ENCODE measurements around the gene TSPOAP1. TPM values are rescaled to one million over a fixed set of nuclear protein-coding genes. Genes with fewer than 3 reads are reported as not detected.

Gene TSPOAP1
- total and polyA plus RNA-seq, 8 donors, result 6.5 to 68.8 (median 11.6) TPM; not detected in 1

DNA sequence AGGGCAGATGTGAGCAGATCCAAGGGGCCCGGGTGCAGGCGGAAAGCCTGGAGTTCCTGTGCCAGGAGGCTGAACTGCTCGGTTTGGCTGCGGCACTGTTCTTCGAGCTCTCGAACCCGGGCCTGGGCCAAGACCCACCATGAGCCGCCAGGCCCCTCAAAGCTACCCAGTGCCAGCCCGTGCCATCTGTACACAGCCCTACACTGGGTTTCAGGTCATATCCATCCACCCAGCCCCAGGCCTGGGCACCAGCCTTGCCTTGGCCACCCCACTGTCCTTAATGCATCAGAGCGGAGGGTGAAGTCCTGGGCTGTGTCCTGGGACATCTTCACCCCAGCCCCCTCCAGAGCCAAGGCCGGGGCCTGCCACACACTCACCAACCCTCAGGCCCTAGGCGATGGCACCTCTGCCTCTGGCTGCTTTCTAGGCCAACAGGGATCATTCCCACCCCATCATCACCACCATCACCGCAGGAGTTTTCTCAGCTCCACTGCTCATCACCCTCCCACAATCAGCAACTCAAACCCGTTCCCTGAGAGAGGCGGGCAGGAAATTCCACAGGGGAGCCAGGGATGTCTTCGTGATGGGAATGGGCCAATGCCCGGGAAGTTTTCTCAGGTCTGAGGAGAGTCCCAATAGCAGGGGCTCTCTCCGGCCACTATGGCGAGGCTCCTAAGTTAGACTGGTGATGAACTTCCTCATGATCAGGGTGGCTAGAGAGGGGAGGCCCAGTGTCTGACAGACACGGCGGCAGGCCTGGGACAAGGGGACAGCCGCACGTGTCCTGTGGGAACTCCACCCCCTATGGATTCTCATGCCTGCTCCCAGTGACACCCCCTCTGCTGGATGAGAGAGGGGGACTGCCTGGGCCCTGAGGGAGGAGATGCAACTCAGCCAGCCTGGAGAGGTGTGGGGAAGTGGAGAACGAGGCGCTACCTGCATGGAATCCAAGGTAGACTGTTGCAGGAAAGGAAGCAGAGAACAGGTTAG, 9.1 kb downstream of the TSPOAP1 start:
- Histone ChIP-seq H3K4me3 (no peak overlapping the region), H3K27me3 (peaks cover 0 to 6% (median 0%) of the 10 kb centered on the region in 3 donors), H3K36me3 (peaks cover 5 to 60% (median 14%) of the 10 kb centered on the region in 4 donors), H3K4me1 (peaks cover 5 to 19% (median 11%) of the 10 kb centered on the region in 4 donors), H3K27ac (no peak overlapping the region), H3K9me3 (no peaks in the 10 kb centered on the region)
- TF ChIP-seq, protein P1, sequence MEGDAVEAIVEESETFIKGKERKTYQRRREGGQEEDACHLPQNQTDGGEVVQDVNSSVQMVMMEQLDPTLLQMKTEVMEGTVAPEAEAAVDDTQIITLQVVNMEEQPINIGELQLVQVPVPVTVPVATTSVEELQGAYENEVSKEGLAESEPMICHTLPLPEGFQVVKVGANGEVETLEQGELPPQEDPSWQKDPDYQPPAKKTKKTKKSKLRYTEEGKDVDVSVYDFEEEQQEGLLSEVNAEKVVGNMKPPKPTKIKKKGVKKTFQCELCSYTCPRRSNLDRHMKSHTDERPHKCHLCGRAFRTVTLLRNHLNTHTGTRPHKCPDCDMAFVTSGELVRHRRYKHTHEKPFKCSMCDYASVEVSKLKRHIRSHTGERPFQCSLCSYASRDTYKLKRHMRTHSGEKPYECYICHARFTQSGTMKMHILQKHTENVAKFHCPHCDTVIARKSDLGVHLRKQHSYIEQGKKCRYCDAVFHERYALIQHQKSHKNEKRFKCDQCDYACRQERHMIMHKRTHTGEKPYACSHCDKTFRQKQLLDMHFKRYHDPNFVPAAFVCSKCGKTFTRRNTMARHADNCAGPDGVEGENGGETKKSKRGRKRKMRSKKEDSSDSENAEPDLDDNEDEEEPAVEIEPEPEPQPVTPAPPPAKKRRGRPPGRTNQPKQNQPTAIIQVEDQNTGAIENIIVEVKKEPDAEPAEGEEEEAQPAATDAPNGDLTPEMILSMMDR (IDR thresholded peaks at IDR 0.05), result no peak
- no peak for TF ChIP-seq EP300 (IDR thresholded peaks at IDR 0.05)
- no peak for TF ChIP-seq POLR2A (IDR thresholded peaks at IDR 0.05)
- no peak for TF ChIP-seq POLR2AphosphoS5 (IDR thresholded peaks at IDR 0.05)
- intact Hi-C loops (cut with DNase I; ENCODE audit: low total_unique reads), result loop anchor here (10.0 kb wide), 1 partner anchor 125 kb away; no protein-coding TSS in a partner anchor
- 84 to 90% (median 88%) methylated on average over 12 to 25 of the region's 25 CpGs for WGBS, 5 donors
- DNase-seq, result no peak

DNA sequence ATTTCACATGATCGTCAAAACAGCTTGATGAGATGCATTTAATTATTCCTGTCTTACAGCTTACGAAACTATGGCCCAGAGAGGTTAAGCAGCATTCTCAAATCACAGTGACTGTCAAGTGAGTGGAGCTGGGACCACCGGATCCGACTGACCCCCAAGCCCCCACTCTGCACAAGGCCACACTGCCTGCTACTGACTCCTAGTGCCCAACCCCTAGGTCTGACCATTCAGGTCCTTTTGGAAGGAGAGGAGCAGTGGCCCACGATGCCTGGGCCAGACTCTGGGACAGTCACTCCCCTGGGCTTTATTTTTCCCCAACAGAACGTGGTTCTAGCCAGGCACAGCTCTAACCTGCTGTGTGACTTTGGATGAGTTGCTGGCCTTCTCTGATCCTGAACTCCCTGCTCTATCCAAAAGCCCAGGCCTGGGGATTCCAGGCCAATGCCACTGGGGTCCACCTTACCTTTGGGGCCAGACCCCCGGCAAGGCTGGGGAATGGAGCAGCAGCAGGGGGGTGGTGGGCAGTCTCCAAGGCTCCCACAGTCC, 9.9 kb downstream of the TSPOAP1 start:
- no peaks in the 10 kb centered on the region for H3K27me3 ChIP-seq
- TF ChIP-seq POLR2AphosphoS5 (IDR thresholded peaks at IDR 0.05) (no peak), POLR2A (IDR thresholded peaks at IDR 0.05) (no peak)
- TF ChIP-seq, protein P1 (IDR thresholded peaks at IDR 0.05), result no peak
- H3K9me3 ChIP-seq, result no peaks in the 10 kb centered on the region
- no peak overlapping the region for H3K4me3 ChIP-seq
- WGBS, 5 donors, result 76 to 92% (median 84%) methylated on average over 7 of the region's 7 CpGs
- H3K36me3 ChIP-seq, result peaks cover 5 to 66% (median 14%) of the 10 kb centered on the region in 4 donors
- H3K4me1 ChIP-seq, result peaks cover under 1 to 12% (median 5%) of the 10 kb centered on the region in 4 donors
- DNase-seq, result no peak
- H3K27ac ChIP-seq, result no peak overlapping the region
- intact Hi-C loops (cut with DNase I; ENCODE audit: low total_unique reads), result loop anchor here (10.0 kb wide), 1 partner anchor 126 kb away; no protein-coding TSS in a partner anchor

DNA sequence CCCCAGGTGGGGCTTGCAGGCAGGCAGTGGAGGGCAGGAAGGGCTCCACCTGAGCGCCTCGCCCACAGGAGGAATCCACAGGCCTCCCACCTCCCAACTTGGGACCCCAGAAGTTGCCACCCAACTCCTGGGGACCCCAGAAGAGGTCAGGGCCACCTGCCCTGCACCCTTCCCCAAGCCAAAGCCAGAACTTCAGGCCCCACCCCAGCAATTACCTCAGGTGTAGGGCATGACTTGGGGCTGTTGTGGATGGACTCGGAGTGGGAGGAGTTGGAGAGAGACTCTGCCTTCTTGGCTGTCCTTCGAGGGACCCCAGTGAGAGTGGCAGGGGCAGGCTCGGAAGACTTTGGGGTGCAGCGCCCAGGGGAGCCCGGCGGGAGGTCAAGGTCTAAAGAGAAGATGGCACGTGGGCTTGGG, 10.5 kb downstream of the TSPOAP1 start:
- H3K9me3 ChIP-seq, result no peaks in the 10 kb centered on the region
- peaks cover 0 to 8% (median 0%) of the 10 kb centered on the region in 4 donors for H3K4me1 ChIP-seq
- TF ChIP-seq, protein P1 (IDR thresholded peaks at IDR 0.05), result no peak
- TF ChIP-seq EP300 (IDR thresholded peaks at IDR 0.05) (no peak), POLR2AphosphoS5 (IDR thresholded peaks at IDR 0.05) (no peak), POLR2A (IDR thresholded peaks at IDR 0.05) (no peak)
- no peak overlapping the region for H3K4me3 ChIP-seq
- no peak for DNase-seq
- peaks cover 5 to 66% (median 14%) of the 10 kb centered on the region in 4 donors for H3K36me3 ChIP-seq
- intact Hi-C loops (cut with DNase I; ENCODE audit: low total_unique reads), result loop anchor here (10.0 kb wide), 1 partner anchor 127 kb away; no protein-coding TSS in a partner anchor
- peak overlapping the region in 1 of 5 donors; percentile 32 for H3K27ac ChIP-seq
- H3K27me3 ChIP-seq, result no peaks in the 10 kb centered on the region
- WGBS, 5 donors, result 83 to 94% (median 91%) methylated on average over 7 to 9 of the region's 9 CpGs

DNA sequence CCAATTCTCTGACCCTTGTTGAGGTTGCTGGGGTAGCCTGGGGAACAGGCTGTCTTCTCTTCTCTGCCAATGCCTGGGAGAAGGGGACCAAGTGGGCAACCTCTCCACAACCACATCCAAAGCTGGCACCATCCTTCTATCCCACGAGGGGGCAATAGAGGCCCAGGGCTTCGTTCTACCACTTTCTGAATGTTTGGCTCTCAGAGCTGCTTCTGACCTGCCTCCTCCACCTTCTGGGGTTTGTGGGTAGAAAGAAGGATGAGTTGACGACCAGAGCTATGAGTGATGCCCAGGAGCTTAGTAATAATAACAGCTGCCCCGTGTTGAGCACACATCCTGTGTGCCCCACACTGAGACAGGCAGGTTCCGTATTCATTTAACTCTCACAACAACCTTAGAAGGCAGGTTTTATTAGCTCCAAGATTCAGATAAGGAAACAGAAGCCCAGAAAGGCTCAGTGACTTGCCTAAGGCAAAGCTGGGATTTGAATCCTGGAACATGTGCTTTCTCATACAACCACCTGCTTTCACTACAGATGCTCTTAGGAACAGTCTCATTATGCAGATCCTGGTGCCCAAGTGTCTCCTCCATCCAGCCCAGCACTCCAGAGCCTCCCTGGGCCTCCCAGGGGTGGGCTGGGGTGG, 11.1 kb downstream of the TSPOAP1 start:
- H3K4me3 ChIP-seq, result no peak overlapping the region
- WGBS, 5 donors, result 19 to 28% (median 25%) methylated on average over 5 of the region's 5 CpGs
- TF ChIP-seq POLR2AphosphoS5 (IDR thresholded peaks at IDR 0.05), result no peak
- TF ChIP-seq, protein P1 (IDR thresholded peaks at IDR 0.05), result peak in 5 of 7 experiments; percentile 44 to 75 (median 64)
- H3K36me3 ChIP-seq, result peaks cover 5 to 61% (median 14%) of the 10 kb centered on the region in 4 donors
- H3K27ac ChIP-seq, result peak overlapping the region in 1 of 5 donors; percentile 32
- H3K9me3 ChIP-seq, result no peaks in the 10 kb centered on the region
- no peaks in the 10 kb centered on the region for H3K27me3 ChIP-seq
- intact Hi-C loops (cut with DNase I; ENCODE audit: low total_unique reads), result loop anchor here (10.0 kb wide), 1 partner anchor 127 kb away; no protein-coding TSS in a partner anchor
- H3K4me1 ChIP-seq, result peaks cover 0 to 8% (median 0%) of the 10 kb centered on the region in 4 donors
- peak; percentile 63 to 76 for DNase-seq
